GM12878 (cell line): ENCODE data around the gene SLC44A3. TPM values are rescaled to one million over a fixed set of nuclear protein-coding genes. Genes with fewer than 3 reads are reported as not detected.

Experiments
- ATAC-seq: fragments of 200-7000 bp; cut with Tn5 transposase; 3 replicates; pipeline ENCODE4 v1.9.1; 2020; ENCODE audit warnings: mild to moderate bottlenecking, moderate library complexity
- BruUV-seq: library from RNA; stranded (reverse); fragments of 400-500 nt; replicated peaks from 2 replicates; lab custom pipeline; 2021; lab: Mats Ljungman, UMichigan
- CTCF ChIA-PET: fragments of 300-600 bp; sonication (Branson Sonifier 250); formaldehyde crosslinking; extraction: SDS; loops from one replicate; lab custom pipeline; 2021; ENCODE audit warnings: inconsistent platforms; lab: Yijun Ruan, JAX
- POLR2A ChIA-PET: fragments of 350-600 bp; formaldehyde crosslinking; extraction: SDS; loops from one replicate; lab custom pipeline; 2021; ENCODE audit warnings: inconsistent platforms; lab: Charles Lee
- RAD21 ChIA-PET: fragments of 300-600 bp; sonication (Branson Sonifier 250); formaldehyde crosslinking; loops from one replicate; lab custom pipeline; 2023; ENCODE audit warnings: antibody characterized with exemption; ENCODE audit not compliant: unreplicated experiment; lab: Charles Lee
- SMC1A ChIA-PET: fragments of 300-600 bp; sonication (Branson Sonifier 250); formaldehyde crosslinking; loops from one replicate; lab custom pipeline; 2023; ENCODE audit not compliant: unreplicated experiment, uncharacterized antibody; lab: Charles Lee
- DNase-seq: peaks from one replicate; pipeline ENCODE4 v3.0.0-alpha.2; 2011; ENCODE audit warnings: low read depth, low spot score
- FAIRE-seq: peaks from 3 replicates; lab custom pipeline; 2011; peaks lifted over from hg19 to GRCh38; lab: Jason Lieb, UNC
- H2AFZ ChIP-seq: 2 replicates; pipeline ENCODE4 v1.6.0; 2011; ENCODE audit warnings: low read depth, low read length, control low read depth; ENCODE audit not compliant: control insufficient read depth
- H3K27ac ChIP-seq: 2 replicates; pipeline ENCODE4 v1.5.1; 2011; ENCODE audit warnings: control low read depth; ENCODE audit not compliant: control insufficient read depth, insufficient read depth
- H3K27me3 ChIP-seq, 2 experiments: replicated peaks in 1 of 2; 2 replicates each; pipeline versions ENCODE4 v1.6.0 to v1.6.1; 2011; ENCODE audit warnings: low read length in 1 of 2; ENCODE audit not compliant: control insufficient read depth in 2 of 2, insufficient read depth in 2 of 2
- H3K36me3 ChIP-seq, 2 experiments: 2 replicates each; pipeline ENCODE4 v1.5.1; 2011; ENCODE audit warnings: low read length in 1 of 2; ENCODE audit not compliant: control insufficient read depth in 2 of 2, insufficient read depth in 2 of 2
- H3K4me1 ChIP-seq: 2 replicates; pipeline ENCODE4 v1.6.1; 2011; ENCODE audit warnings: mild to moderate bottlenecking, low read length, moderate library complexity, mixed read lengths; ENCODE audit not compliant: control insufficient read depth, insufficient read depth
- H3K4me2 ChIP-seq: 2 replicates; pipeline ENCODE4 v1.6.0; 2011; ENCODE audit warnings: control low read depth; ENCODE audit not compliant: control insufficient read depth, insufficient read depth
- H3K4me3 ChIP-seq: fragments of 200-600 bp; sonication (generic); 2 replicates; pipeline ENCODE4 v1.5.1; 2016
- H3K79me2 ChIP-seq: 2 replicates; pipeline ENCODE4 v1.6.0; 2011; ENCODE audit warnings: low read length; ENCODE audit not compliant: control insufficient read depth, insufficient read depth
- H3K9ac ChIP-seq: 2 replicates; pipeline ENCODE4 v1.8.0; 2011; ENCODE audit warnings: low read length, control low read depth, mixed read lengths; ENCODE audit not compliant: control insufficient read depth, insufficient read depth
- H3K9me3 ChIP-seq: replicated peaks from 3 replicates; pipeline ENCODE4 v1.5.1; 2011; ENCODE audit warnings: mild to moderate bottlenecking, low read length; ENCODE audit not compliant: control insufficient read depth, insufficient read depth
- H4K20me1 ChIP-seq: 2 replicates; pipeline ENCODE4 v1.6.0; 2011; ENCODE audit not compliant: control insufficient read depth, insufficient read depth
- BCL11A ChIP-seq: IDR thresholded peaks from 2 replicates; pipeline ENCODE4 v1.6.1; 2011; ENCODE audit warnings: low read depth, low read length
- BHLHE40 ChIP-seq, 2 experiments: fragments of 450-650 bp in 1 of 2; IDR thresholded peaks; 2 replicates each; pipeline ENCODE4 v1.6.1; 2011 to 2017; ENCODE audit warnings: low read depth in 2 of 2, borderline replicate concordance in 1 of 2, improper control_type of control experiment in 1 of 2, low read length in 1 of 2, mild to moderate bottlenecking in 1 of 2
- BMI1 ChIP-seq: fragments of 450-650 bp; IDR thresholded peaks from 2 replicates; pipeline ENCODE4 v1.6.1; 2016; ENCODE audit warnings: mild to moderate bottlenecking, moderate library complexity, borderline replicate concordance
- CREM ChIP-seq: IDR thresholded peaks from 2 replicates; pipeline ENCODE4 v1.6.1; 2014; ENCODE audit warnings: antibody characterized with exemption, low read depth
- FOXM1 ChIP-seq: IDR thresholded peaks from 2 replicates; pipeline ENCODE4 v1.6.1; 2012; ENCODE audit warnings: low read depth, mild to moderate bottlenecking, inconsistent platforms, low read length, moderate library complexity
- HDGF ChIP-seq: fragments of 450-650 bp; IDR thresholded peaks from 2 replicates; pipeline ENCODE4 v1.6.1; 2016; ENCODE audit warnings: antibody characterized with exemption
- PAX8 ChIP-seq: fragments of 450-650 bp; IDR thresholded peaks from 2 replicates; pipeline ENCODE4 v1.6.1; 2017; ENCODE audit warnings: mild to moderate bottlenecking, moderate library complexity
- SMARCA5 ChIP-seq: fragments of 450-650 bp; IDR thresholded peaks from 2 replicates; pipeline ENCODE4 v1.6.1; 2017; ENCODE audit warnings: mild to moderate bottlenecking
- WGBS: methylation state at CpG from one replicate; pipeline ENCODE4 v1.1.6; 2016; ENCODE audit warnings: low lambda C conversion rate; ENCODE audit not compliant: insufficient replicate concordance, insufficient coverage; ENCODE audit errors: missing lambda C conversion rate; 5-methylcytosine and 5-hydroxymethylcytosine counted together
- in situ Hi-C: fragments of 300-500 bp; cut with MboI; formaldehyde crosslinking; loops from 9 replicates; pipeline ENCODE4 v1.14.3; 2018; ENCODE audit warnings: mixed read lengths
- intact Hi-C: fragments of 100-400 bp; cut with micrococcal nuclease; formaldehyde crosslinking; loops from one replicate; pipeline ENCODE4 v1.14.2; 2022; ENCODE audit not compliant: unreplicated experiment
- polyA plus RNA-seq, 11 experiments: library from polyadenylated mRNA; depleted of rRNA in 4 of 11; unstranded in 6 of 11; stranded (reverse) in 5 of 11; fragments of >200 nt; fragmentation: Nextera tagmentation in 4 of 11; fragmentation: Illumina TruSeq in 1 of 11; extraction: Ambion mirVana in 4 of 11; extraction: Trizol in 1 of 11; gene quantifications; 1 replicate in 1 of 11; 2 replicates in 10 of 11; pipeline versions ENCODE4 v1.2.1 to v1.2.3, GENCODE V29; 2011 to 2016; ENCODE audit warnings: inconsistent platforms in 2 of 11, missing spikeins in 2 of 11, low read depth in 1 of 11
- total RNA-seq, 4 experiments: library from RNA; depleted of rRNA in 3 of 4; stranded (reverse); fragments of >200 nt in 3 of 4; fragmentation: Illumina TruSeq in 1 of 4; extraction: Trizol in 1 of 4; gene quantifications; 2 replicates each; pipeline versions ENCODE4 v1.2.1 to v1.2.3, GENCODE V29; 2013 to 2021
- TF ChIP-seq, protein P1 (sequence below): IDR thresholded peaks from 2 replicates; pipeline ENCODE4 v1.6.1; 2012; ENCODE audit warnings: mild to moderate bottlenecking, low read depth, low read length
- TF ChIP-seq, protein P2 (sequence below): fragments of 450-650 bp; IDR thresholded peaks from 2 replicates; pipeline ENCODE4 v1.6.1; 2016; ENCODE audit warnings: mild to moderate bottlenecking

SLC44A3 gene
- total and polyA plus RNA-seq, 10 of the 15 experiments (the other 5 are each of a cell fraction or from before 2014, with no cell fraction given): not detected

DNA sequence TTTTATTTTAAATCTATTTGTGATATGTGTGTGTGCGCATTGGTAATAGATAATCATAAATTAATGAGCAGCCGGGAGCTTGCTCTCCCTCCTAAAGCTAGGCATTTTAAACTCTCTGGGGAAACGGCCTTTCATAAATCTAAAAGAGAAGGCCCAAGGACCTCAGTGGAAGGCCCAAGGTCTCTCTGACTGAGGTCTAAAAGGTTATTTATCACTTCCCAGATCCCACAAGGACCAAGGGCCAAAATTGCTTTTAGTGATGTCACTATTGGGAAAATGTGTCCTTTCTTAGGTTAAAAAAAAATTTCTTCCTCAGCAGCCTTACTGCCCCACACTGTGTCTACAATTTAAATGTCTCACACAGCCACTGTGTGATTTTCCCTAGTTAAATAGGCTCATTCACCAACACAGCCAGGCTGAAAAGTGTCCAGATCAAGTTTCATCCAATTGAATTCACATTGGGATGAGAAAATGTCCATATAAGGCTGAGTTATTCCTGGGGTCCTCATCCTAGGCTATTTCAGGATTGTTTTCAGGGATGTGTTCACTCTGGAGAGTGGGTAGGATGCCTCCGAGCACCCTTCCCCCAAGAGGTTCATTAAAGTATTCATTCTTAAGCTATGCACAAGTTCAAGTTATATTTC, 46.1 kb downstream of the SLC44A3 start:
- Histone ChIP-seq H3K27ac (no peak overlapping the region), H3K36me3 (no peaks in the 10 kb centered on the region), H3K9me3 (no peaks in the 10 kb centered on the region), H3K27me3 (no peaks in the 10 kb centered on the region), H3K79me2 (no peaks in the 10 kb centered on the region), H2AFZ (no peak overlapping the region), H3K4me1 (no peaks in the 10 kb centered on the region), H4K20me1 (no peaks in the 10 kb centered on the region), H3K4me3 (no peak overlapping the region), H3K9ac (no peak overlapping the region), H3K4me2 (no peak overlapping the region)
- intact Hi-C loops: no loop called here
- 50% methylated on average over 4 of the region's 4 CpGs for WGBS
- ATAC-seq: no peak
- in situ Hi-C loops: no loop called here
- DNase-seq: no peak
- ChIA-PET POLR2A (no interaction called here), SMC1A (interaction anchor here (1.2 kb wide), 1 partner anchor 11 kb away, joined by 3 read pairs; no protein-coding TSS in a partner anchor), CTCF (interaction anchor here (1.1 to 4.8 kb wide), 3 partner anchors 12 to 177 kb away, joined by 3 to 39 read pairs (median 6); no protein-coding TSS in a partner anchor), RAD21 (no interaction called here)
- TF ChIP-seq, protein P1, sequence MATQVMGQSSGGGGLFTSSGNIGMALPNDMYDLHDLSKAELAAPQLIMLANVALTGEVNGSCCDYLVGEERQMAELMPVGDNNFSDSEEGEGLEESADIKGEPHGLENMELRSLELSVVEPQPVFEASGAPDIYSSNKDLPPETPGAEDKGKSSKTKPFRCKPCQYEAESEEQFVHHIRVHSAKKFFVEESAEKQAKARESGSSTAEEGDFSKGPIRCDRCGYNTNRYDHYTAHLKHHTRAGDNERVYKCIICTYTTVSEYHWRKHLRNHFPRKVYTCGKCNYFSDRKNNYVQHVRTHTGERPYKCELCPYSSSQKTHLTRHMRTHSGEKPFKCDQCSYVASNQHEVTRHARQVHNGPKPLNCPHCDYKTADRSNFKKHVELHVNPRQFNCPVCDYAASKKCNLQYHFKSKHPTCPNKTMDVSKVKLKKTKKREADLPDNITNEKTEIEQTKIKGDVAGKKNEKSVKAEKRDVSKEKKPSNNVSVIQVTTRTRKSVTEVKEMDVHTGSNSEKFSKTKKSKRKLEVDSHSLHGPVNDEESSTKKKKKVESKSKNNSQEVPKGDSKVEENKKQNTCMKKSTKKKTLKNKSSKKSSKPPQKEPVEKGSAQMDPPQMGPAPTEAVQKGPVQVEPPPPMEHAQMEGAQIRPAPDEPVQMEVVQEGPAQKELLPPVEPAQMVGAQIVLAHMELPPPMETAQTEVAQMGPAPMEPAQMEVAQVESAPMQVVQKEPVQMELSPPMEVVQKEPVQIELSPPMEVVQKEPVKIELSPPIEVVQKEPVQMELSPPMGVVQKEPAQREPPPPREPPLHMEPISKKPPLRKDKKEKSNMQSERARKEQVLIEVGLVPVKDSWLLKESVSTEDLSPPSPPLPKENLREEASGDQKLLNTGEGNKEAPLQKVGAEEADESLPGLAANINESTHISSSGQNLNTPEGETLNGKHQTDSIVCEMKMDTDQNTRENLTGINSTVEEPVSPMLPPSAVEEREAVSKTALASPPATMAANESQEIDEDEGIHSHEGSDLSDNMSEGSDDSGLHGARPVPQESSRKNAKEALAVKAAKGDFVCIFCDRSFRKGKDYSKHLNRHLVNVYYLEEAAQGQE: no peak
- TF ChIP-seq, protein P2, sequence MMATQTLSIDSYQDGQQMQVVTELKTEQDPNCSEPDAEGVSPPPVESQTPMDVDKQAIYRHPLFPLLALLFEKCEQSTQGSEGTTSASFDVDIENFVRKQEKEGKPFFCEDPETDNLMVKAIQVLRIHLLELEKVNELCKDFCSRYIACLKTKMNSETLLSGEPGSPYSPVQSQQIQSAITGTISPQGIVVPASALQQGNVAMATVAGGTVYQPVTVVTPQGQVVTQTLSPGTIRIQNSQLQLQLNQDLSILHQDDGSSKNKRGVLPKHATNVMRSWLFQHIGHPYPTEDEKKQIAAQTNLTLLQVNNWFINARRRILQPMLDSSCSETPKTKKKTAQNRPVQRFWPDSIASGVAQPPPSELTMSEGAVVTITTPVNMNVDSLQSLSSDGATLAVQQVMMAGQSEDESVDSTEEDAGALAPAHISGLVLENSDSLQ: no peak
- TF ChIP-seq HDGF: no peak
- TF ChIP-seq PAX8: no peak
- no peak for TF ChIP-seq FOXM1
- no peak for TF ChIP-seq CREM
- TF ChIP-seq BCL11A: no peak
- no peak for TF ChIP-seq SMARCA5
- TF ChIP-seq BHLHE40 (IDR thresholded peaks at IDR 0.05; ENCODE audit: borderline replicate concordance in 1 of 2, low read depth in 2 of 2, low read length in 1 of 2): no peak
- TF ChIP-seq BMI1: no peak
- BruUV-seq: no TSS peak
- FAIRE-seq: no peak
